ENCODE results near the gene ABHD10.

Gene ABHD10

GRCh38 chr3:111978583-111979433 lies at the start of gene ABHD10:
Gene ABHD10, plus strand, starts transcription at chr3:111979026. Its CDS starts 36 bp downstream, at chr3:111979062.
- peak; percentile 97 for DNase-seq (ENCODE audit: low spot score)

GRCh38 chr3:111929484-111929883 lies 49.3 kb upstream of the ABHD10 start:
- no peak for DNase-seq (ENCODE audit: low spot score)

GRCh38 chr3:111932946-111933345 lies 45.9 kb upstream of the ABHD10 start:
- no peak for DNase-seq (ENCODE audit: low spot score)

GRCh38 chr3:111936191-111936841 lies 42.5 kb upstream of the ABHD10 start:
- DNase-seq (ENCODE audit: low spot score): no peak

- DNase-seq (ENCODE audit: low spot score): no peak
Measured at GRCh38 chr3:111936967-111937366, 41.9 kb upstream of the ABHD10 start.

GRCh38 chr3:111937871-111938270 lies 41.0 kb upstream of the ABHD10 start:
- DNase-seq (ENCODE audit: low spot score): no peak

- DNase-seq (ENCODE audit: low spot score): no peak
Measured at GRCh38 chr3:111939873-111940272, 39.0 kb upstream of the ABHD10 start.

GRCh38 chr3:111943533-111943932 lies 35.3 kb upstream of the ABHD10 start:
- no peak for DNase-seq (ENCODE audit: low spot score)

GRCh38 chr3:111944372-111944771 lies 34.5 kb upstream of the ABHD10 start:
- no peak for DNase-seq (ENCODE audit: low spot score)

GRCh38 chr3:111947231-111947630 lies 31.6 kb upstream of the ABHD10 start:
- DNase-seq (ENCODE audit: low spot score): no peak

GRCh38 chr3:111948786-111949185 lies 30.0 kb upstream of the ABHD10 start:
- no peak for DNase-seq (ENCODE audit: low spot score)

- no peak for DNase-seq (ENCODE audit: low spot score)
Measured at GRCh38 chr3:111949712-111950111, 29.1 kb upstream of the ABHD10 start.

GRCh38 chr3:111951032-111951431 lies 27.8 kb upstream of the ABHD10 start:
- DNase-seq (ENCODE audit: low spot score): no peak

- no peak for DNase-seq (ENCODE audit: low spot score)
Measured at GRCh38 chr3:111952086-111952485, 26.7 kb upstream of the ABHD10 start.

GRCh38 chr3:111952866-111953450 lies 25.9 kb upstream of the ABHD10 start:
- DNase-seq (ENCODE audit: low spot score): no peak

GRCh38 chr3:111954228-111954990 lies 24.4 kb upstream of the ABHD10 start:
- DNase-seq (ENCODE audit: low spot score): no peak

GRCh38 chr3:111955876-111956275 lies 22.9 kb upstream of the ABHD10 start:
- no peak for DNase-seq (ENCODE audit: low spot score)

GRCh38 chr3:111956449-111956848 lies 22.4 kb upstream of the ABHD10 start:
- no peak for DNase-seq (ENCODE audit: low spot score)

- no peak for DNase-seq (ENCODE audit: low spot score)
Measured at GRCh38 chr3:111956995-111957734, 21.7 kb upstream of the ABHD10 start.

GRCh38 chr3:111961461-111962164 lies 17.2 kb upstream of the ABHD10 start:
- DNase-seq (ENCODE audit: low spot score): no peak

- DNase-seq (ENCODE audit: low spot score): no peak
Measured at GRCh38 chr3:111963424-111963823, 15.4 kb upstream of the ABHD10 start.

Measured in CD4-positive, alpha-beta T cell treated with Interleukin-15 for 4 hours (primary cell).